OCI-LY1 (cell line): ENCODE results near the gene ING3.

Source experiments
- H2AFZ ChIP-seq: fragments of 200-600 bp; sonication (generic), shearing (Covaris generic); 2 replicates; pipeline ENCODE4 v1.6.0; 2014; ENCODE audit warnings: antibody characterized with exemption, mild to moderate bottlenecking, low read length
- H3F3A ChIP-seq: fragments of 200-600 bp; sonication (generic), shearing (Covaris generic); 2 replicates; pipeline ENCODE4 v1.6.0; 2014; ENCODE audit warnings: mild to moderate bottlenecking, antibody characterized with exemption, low read length, moderate library complexity; ENCODE audit not compliant: insufficient read depth
- H3K27ac ChIP-seq: fragments of 200-600 bp; sonication (generic); 2 replicates; pipeline ENCODE4 v1.5.1; 2014; ENCODE audit warnings: low read length, mixed run types, mild to moderate bottlenecking, low read depth; ENCODE audit not compliant: poor library complexity, severe bottlenecking
- H3K27me3 ChIP-seq: fragments of 200-600 bp; sonication (generic); 2 replicates; pipeline ENCODE4 v1.6.0; 2014; ENCODE audit warnings: antibody characterized with exemption, mild to moderate bottlenecking, low read length, moderate library complexity; ENCODE audit not compliant: insufficient read depth
- H3K36me3 ChIP-seq: fragments of 200-600 bp; sonication (generic); 2 replicates; pipeline ENCODE4 v1.6.1; 2014; ENCODE audit warnings: mild to moderate bottlenecking, antibody characterized with exemption, low read length, moderate library complexity, mixed read lengths; ENCODE audit not compliant: insufficient read depth
- H3K4me1 ChIP-seq: fragments of 200-600 bp; sonication (generic); 2 replicates; pipeline ENCODE4 v1.5.1; 2014; ENCODE audit warnings: mild to moderate bottlenecking, low read length, moderate library complexity; ENCODE audit not compliant: insufficient read depth, severe bottlenecking
- H3K4me2 ChIP-seq: fragments of 200-600 bp; sonication (generic), shearing (Covaris generic); 2 replicates; pipeline ENCODE4 v1.6.1; 2014; ENCODE audit warnings: low read length
- H3K4me3 ChIP-seq: fragments of 200-600 bp; sonication (generic); 2 replicates; pipeline ENCODE4 v1.5.1; 2014; ENCODE audit warnings: low read length, low read depth, mild to moderate bottlenecking, mixed read lengths; ENCODE audit not compliant: poor library complexity, severe bottlenecking
- H3K79me2 ChIP-seq: fragments of 200-600 bp; shearing (Covaris generic); 2 replicates; pipeline ENCODE4 v1.6.1; 2016; ENCODE audit warnings: mixed run types, low read length, mixed read lengths; ENCODE audit not compliant: insufficient read depth
- H3K9ac ChIP-seq: fragments of 200-600 bp; sonication (generic), shearing (Covaris generic); 2 replicates; pipeline ENCODE4 v1.6.1; 2014; ENCODE audit warnings: mild to moderate bottlenecking, low read length, mixed read lengths
- H3K9me2 ChIP-seq: fragments of 200-600 bp; sonication (generic), shearing (Covaris generic); 2 replicates; pipeline ENCODE4 v1.6.1; 2014; ENCODE audit warnings: low read depth, mild to moderate bottlenecking, low read length, mixed read lengths
- H3K9me3 ChIP-seq: fragments of 200-600 bp; shearing (Covaris generic); 2 replicates; pipeline ENCODE4 v1.6.1; 2014; ENCODE audit warnings: low read length, mixed read lengths
- H4K20me1 ChIP-seq: fragments of 200-600 bp; sonication (generic), shearing (Covaris generic); 2 replicates; pipeline ENCODE4 v1.6.0; 2016; ENCODE audit warnings: mild to moderate bottlenecking, low read length; ENCODE audit not compliant: insufficient read depth
- CTCF ChIP-seq: fragments of 200-600 bp; sonication (generic), shearing (Covaris generic); IDR thresholded peaks from 2 replicates; pipeline ENCODE4 v1.5.1; 2017; ENCODE audit warnings: mild to moderate bottlenecking, antibody characterized with exemption, low read length, moderate library complexity, mixed read lengths
- EZH2 ChIP-seq: fragments of 200-600 bp; sonication (generic), shearing (Covaris generic); IDR thresholded peaks from 2 replicates; pipeline ENCODE4 v1.8.0; 2017; ENCODE audit warnings: borderline replicate concordance, mixed run types, mild to moderate bottlenecking, antibody characterized with exemption, low read length, moderate library complexity, mixed read lengths

ING3 gene

GRCh38 chr7:120951309-120951699, 727 bp downstream of the ING3 start:
- Histone ChIP-seq H3K36me3 (peaks cover 39% of the 10 kb centered on the region), H3F3A (no peaks in the 10 kb centered on the region), H3K27ac (peak overlapping the region; percentile 77), H3K4me1 (peaks cover 28% of the 10 kb centered on the region), H3K4me3 (peak overlapping the region; percentile 73), H3K79me2 (peaks cover 25% of the 10 kb centered on the region), H3K9me3 (no peaks in the 10 kb centered on the region), H3K9me2 (no peaks in the 10 kb centered on the region), H3K9ac (peak overlapping the region; percentile 80), H3K27me3 (no peaks in the 10 kb centered on the region), H2AFZ (peak overlapping the region; percentile 22), H3K4me2 (peak overlapping the region; percentile 76), H4K20me1 (no peaks in the 10 kb centered on the region)
- TF ChIP-seq CTCF (no peak), EZH2 (no peak)

GRCh38 chr7:120951826-120952225, 1.2 kb downstream of the ING3 start:
- Histone ChIP-seq H3K27me3 (no peaks in the 10 kb centered on the region), H4K20me1 (no peaks in the 10 kb centered on the region), H2AFZ (no peak overlapping the region)

GRCh38 chr7:120955577-120956149, 5.1 kb downstream of the ING3 start:
- Histone ChIP-seq H3K36me3 (peaks cover 66% of the 10 kb centered on the region), H3K27me3 (no peaks in the 10 kb centered on the region), H3K4me3 (no peak overlapping the region), H3K9me2 (no peaks in the 10 kb centered on the region), H3K4me1 (peaks cover 22% of the 10 kb centered on the region), H3K79me2 (peaks cover 25% of the 10 kb centered on the region), H3K27ac (no peak overlapping the region), H3K9ac (no peak overlapping the region), H3K4me2 (no peak overlapping the region), H3F3A (no peaks in the 10 kb centered on the region), H2AFZ (no peak overlapping the region), H4K20me1 (no peaks in the 10 kb centered on the region), H3K9me3 (no peaks in the 10 kb centered on the region)
- TF ChIP-seq EZH2 (no peak), CTCF (no peak)

More at GRCh38 chr7:120951826-120952225, 1.2 kb downstream of the ING3 start:
- Histone ChIP-seq H3K79me2 (peaks cover 25% of the 10 kb centered on the region), H3K4me3 (peak overlapping the region; percentile 73), H3F3A (no peaks in the 10 kb centered on the region), H3K4me2 (peak overlapping the region; percentile 76), H3K9me3 (no peaks in the 10 kb centered on the region), H3K27ac (peak overlapping the region; percentile 77), H3K9ac (peak overlapping the region; percentile 80), H3K36me3 (peaks cover 44% of the 10 kb centered on the region), H3K4me1 (peaks cover 28% of the 10 kb centered on the region), H3K9me2 (no peaks in the 10 kb centered on the region)
- TF ChIP-seq EZH2 (no peak), CTCF (no peak)
